Choroid plexus epithelial cell (primary cell): ENCODE results near the gene HCAR3.

ENCODE experiments used
- DNase-seq: peaks from one replicate; pipeline ENCODE4 v3.0.0-alpha.2; 2010; ENCODE audit warnings: low read depth
- H3K4me3 ChIP-seq: 2 replicates; pipeline ENCODE4 v1.5.1; 2011; ENCODE audit warnings: low read depth, mild to moderate bottlenecking, control low read depth, low read length, moderate library complexity
- TF ChIP-seq, protein P1 (sequence below): conservative IDR thresholded peaks from 2 replicates; pipeline ENCODE4 v1.5.1; 2011; ENCODE audit warnings: low read depth, mild to moderate bottlenecking, control low read depth, inconsistent platforms, low read length, moderate library complexity

The HCAR3 gene

DNA sequence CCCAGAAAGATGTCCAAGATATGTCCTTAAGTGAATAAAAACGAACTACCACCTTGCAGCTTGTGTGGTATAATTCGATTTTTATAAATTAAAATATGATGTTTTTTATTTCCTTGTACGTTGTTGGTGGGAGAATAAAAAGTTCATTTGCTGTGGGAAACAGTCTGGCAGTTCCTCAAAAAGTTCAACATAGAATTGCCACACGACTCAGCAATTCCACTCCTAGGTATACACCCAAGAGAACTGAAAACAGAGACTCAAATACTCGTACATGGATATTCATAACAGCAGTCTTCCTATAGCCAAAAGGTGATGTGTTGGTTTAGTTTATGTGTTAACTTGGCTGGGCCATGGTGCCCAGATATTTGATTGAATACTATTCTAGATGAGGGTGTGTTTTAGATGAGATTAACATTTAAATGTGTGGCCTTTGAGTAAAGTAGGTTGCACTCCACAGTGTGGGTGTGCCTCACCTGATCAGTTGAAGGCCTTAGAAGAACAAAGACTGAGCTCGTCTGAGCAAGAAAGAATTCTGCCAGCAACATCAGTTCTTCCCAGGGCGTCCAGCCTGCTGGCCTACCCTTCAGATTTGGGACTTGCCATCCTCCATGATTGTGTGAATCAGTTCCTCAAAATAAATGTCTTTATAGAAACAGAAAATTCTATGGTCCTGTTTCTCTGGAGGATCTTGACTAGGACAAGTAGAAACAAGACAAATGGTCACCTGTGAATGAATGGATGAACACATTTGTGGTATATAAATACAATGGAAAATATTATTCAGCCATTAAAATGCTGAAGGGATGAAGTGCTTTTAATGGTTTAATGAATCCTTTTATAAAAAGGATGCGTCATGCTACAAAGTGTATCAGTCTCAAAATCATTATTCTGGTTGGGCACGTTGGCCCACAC is 30.9 kb upstream of the HCAR3 start:
- TF ChIP-seq, protein P1, sequence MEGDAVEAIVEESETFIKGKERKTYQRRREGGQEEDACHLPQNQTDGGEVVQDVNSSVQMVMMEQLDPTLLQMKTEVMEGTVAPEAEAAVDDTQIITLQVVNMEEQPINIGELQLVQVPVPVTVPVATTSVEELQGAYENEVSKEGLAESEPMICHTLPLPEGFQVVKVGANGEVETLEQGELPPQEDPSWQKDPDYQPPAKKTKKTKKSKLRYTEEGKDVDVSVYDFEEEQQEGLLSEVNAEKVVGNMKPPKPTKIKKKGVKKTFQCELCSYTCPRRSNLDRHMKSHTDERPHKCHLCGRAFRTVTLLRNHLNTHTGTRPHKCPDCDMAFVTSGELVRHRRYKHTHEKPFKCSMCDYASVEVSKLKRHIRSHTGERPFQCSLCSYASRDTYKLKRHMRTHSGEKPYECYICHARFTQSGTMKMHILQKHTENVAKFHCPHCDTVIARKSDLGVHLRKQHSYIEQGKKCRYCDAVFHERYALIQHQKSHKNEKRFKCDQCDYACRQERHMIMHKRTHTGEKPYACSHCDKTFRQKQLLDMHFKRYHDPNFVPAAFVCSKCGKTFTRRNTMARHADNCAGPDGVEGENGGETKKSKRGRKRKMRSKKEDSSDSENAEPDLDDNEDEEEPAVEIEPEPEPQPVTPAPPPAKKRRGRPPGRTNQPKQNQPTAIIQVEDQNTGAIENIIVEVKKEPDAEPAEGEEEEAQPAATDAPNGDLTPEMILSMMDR = no peak
- no peak for DNase-seq
- no peak overlapping the region for H3K4me3 ChIP-seq

DNA sequence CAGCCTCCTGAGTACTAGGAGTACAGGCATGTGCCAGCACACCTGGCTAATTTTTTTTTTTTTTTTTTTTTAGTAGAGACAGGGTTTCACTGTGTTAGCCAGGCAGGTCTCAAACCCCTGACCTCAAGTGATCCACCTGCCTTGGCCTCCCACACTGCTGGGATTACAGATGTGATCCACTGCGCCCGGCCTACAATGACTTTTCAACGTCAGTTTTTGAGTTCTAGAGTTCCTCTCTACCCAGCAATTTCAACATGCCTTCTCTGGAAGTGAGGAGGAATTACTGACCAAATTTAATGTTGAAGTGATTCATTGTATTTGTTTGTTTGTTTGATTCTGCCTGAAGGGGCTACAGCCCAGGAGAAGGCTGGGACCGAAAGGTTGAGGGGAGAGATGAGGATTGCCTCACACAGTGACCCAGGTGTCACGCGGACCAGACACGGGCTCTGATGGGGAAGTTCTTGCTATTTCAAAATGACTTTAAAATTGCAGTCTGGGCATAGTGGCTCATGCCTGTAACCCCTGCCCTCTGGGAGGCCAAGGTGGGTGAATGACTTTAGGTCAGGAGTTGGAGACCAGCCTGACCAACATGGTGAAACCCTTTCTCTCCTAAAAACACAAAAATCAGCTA is 27.4 kb upstream of the HCAR3 start:
- H3K4me3 ChIP-seq = no peak overlapping the region
- TF ChIP-seq, protein P1 = no peak
- no peak for DNase-seq

DNA sequence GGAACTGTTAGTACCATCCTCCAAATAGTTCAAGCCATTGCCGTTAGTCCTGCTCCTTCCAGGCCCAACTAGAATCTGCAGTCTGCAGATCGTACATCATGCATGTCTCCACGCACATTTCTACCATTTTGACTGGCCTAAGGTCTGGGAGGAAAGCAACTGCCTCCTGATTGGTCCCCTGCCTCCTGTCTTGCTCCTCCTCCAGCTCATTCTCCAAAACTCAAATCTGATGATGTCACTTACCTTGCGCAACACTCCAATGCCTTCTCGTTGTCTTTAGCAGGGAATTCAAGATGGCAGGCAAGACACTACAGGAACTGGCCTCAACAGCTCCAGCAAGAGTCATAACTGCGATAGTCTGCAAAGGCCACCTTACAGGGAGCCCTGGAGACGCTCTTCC is 23.7 kb upstream of the HCAR3 start:
- TF ChIP-seq, protein P1 = no peak
- H3K4me3 ChIP-seq = no peak overlapping the region
- no peak for DNase-seq

DNA sequence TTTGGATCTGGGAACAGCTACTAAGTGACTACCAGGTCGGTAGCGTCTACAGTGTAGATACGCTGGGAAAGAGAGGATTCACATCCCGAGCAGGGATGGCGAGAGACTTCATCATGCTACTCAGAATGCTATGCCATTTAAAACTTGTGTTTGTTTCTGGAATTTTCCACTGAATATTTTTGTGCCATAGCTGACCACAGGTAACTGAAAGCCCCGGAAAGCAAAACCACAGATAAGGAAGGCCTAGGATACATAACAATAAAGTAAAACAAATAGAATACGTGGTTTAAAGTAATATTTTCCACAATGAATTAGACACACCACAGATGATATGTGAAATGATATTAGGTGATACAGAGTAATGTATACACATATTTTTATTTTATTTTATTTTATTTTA is 22.0 kb upstream of the HCAR3 start:
- TF ChIP-seq, protein P1 = no peak

DNA sequence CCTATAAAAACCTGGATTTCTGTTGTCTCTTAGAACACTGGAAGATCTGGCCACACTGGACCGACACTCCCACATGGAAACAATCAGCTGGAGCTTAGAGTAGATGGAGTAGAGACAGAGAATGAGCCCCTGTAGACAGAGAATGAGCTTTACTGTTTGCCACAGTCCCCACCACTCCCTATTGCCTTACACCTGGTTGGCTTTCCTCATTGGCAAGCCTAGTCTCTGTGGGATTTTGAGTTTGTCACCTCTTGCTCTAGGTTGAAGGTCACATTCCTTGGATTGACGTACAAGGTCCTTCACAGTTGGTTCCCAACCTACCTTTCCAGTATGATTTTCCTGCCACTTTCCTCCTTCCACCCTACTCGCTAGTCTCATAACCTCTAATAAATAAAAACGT is 16.0 kb upstream of the HCAR3 start:
- TF ChIP-seq, protein P1 = no peak
- no peak overlapping the region for H3K4me3 ChIP-seq
- no peak for DNase-seq

More for the DNA sequence above, 22.0 kb upstream of the HCAR3 start:
- no peak for DNase-seq
- H3K4me3 ChIP-seq = no peak overlapping the region

DNA sequence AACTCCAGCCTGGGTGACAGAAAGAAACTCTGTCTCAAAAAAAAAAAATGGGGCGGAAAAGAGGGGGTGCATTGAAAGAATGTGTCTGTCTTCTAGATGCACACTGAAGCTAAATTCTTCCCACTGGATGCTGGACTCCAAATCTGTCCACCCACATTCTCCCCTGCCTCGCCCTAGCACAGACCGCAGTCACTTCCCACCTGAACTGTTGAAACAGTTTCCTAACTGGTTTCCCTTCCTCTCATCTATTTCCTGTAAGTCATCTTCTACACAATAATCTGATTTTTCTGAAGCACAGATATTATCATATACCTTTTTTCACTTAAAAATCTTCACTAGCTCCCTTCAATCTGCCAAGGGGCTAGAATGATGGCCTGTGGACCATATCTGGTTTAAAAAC is 15.6 kb upstream of the HCAR3 start:
- H3K4me3 ChIP-seq = no peak overlapping the region
- DNase-seq = no peak
- TF ChIP-seq, protein P1 = no peak
